ENCODE measurements around the gene CALML6.

GRCh38 chr1:1955621-1956094 is 40.6 kb downstream of the CALML6 start:
- no peak for TF ChIP-seq EZH2 (IDR thresholded peaks at IDR 0.05; ENCODE audit: borderline replicate concordance, insufficient read depth, low read length, poor library complexity, severe bottlenecking)
- no peak for TF ChIP-seq CTCF (IDR thresholded peaks at IDR 0.05; ENCODE audit: poor library complexity, severe bottlenecking)
